AG04450 (cell line): ENCODE measurements around the gene RELA. TPM values are rescaled to one million over a fixed set of nuclear protein-coding genes. Genes with fewer than 3 reads are reported as not detected.

Experiments used
- CTCF ChIA-PET: fragments of 300-600, 350-600 bp; formaldehyde crosslinking; extraction: SDS; loops from one replicate; lab custom pipeline; 2022; ENCODE audit warnings: antibody characterized with exemption, inconsistent platforms; lab: Charles Lee
- POLR2A ChIA-PET: fragments of 350-600 bp; formaldehyde crosslinking; extraction: SDS; loops from one replicate; lab custom pipeline; 2021; ENCODE audit warnings: antibody characterized with exemption, inconsistent platforms; lab: Yijun Ruan, JAX
- DNase-seq: peaks from one replicate; pipeline ENCODE4 v3.0.0-alpha.2; 2011; ENCODE audit warnings: low read depth, low spot score
- H3K27ac ChIP-seq: one replicate; pipeline ENCODE4 v1.5.1; 2012; ENCODE audit warnings: low read depth, low read length, control low read depth
- H3K27me3 ChIP-seq: one replicate; pipeline ENCODE4 v1.6.0; 2012; ENCODE audit warnings: low read length; ENCODE audit not compliant: control insufficient read depth, insufficient read depth
- H3K4me3 ChIP-seq: 2 replicates; pipeline ENCODE4 v1.5.1; 2011; ENCODE audit warnings: mild to moderate bottlenecking, low read depth, low read length, control low read depth
- H3K9me3 ChIP-seq: 2 replicates; pipeline ENCODE4 v1.5.1; 2012; ENCODE audit warnings: low read length; ENCODE audit not compliant: control insufficient read depth, insufficient read depth
- polyA plus RNA-seq: library from polyadenylated mRNA; depleted of rRNA; stranded (reverse); fragments of >200 nt; gene quantifications from 2 replicates; pipeline ENCODE4 v1.2.3, GENCODE V29; 2011
- TF ChIP-seq, protein P1 (sequence below): IDR thresholded peaks from 2 replicates; pipeline ENCODE4 v1.5.1; 2011; ENCODE audit warnings: low read depth, low read length, control low read depth, inconsistent platforms

Gene RELA
- polyA plus RNA-seq, 1 experiment: 23.4 TPM

GRCh38 chr11:65637032-65637557, 25.6 kb downstream of the RELA start:
- H3K4me3 ChIP-seq: no peak overlapping the region
- TF ChIP-seq, protein P1, sequence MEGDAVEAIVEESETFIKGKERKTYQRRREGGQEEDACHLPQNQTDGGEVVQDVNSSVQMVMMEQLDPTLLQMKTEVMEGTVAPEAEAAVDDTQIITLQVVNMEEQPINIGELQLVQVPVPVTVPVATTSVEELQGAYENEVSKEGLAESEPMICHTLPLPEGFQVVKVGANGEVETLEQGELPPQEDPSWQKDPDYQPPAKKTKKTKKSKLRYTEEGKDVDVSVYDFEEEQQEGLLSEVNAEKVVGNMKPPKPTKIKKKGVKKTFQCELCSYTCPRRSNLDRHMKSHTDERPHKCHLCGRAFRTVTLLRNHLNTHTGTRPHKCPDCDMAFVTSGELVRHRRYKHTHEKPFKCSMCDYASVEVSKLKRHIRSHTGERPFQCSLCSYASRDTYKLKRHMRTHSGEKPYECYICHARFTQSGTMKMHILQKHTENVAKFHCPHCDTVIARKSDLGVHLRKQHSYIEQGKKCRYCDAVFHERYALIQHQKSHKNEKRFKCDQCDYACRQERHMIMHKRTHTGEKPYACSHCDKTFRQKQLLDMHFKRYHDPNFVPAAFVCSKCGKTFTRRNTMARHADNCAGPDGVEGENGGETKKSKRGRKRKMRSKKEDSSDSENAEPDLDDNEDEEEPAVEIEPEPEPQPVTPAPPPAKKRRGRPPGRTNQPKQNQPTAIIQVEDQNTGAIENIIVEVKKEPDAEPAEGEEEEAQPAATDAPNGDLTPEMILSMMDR: no peak
- no peaks in the 10 kb centered on the region for H3K27me3 ChIP-seq
- H3K27ac ChIP-seq: peak overlapping the region; percentile 47
- H3K9me3 ChIP-seq: no peaks in the 10 kb centered on the region; the same call in 1 of the 2 replicates
- ChIA-PET CTCF (interaction anchor here (0.6 to 1.2 kb wide), 3 partner anchors 12 to 251 kb away, joined by 3 to 5 read pairs (median 3); partner anchors contain the start of genes FIBP and RELA), POLR2A (interaction anchor here (0.6 to 2.6 kb wide), 9 partner anchors 10 to 1318 kb away, joined by 3 to 7 read pairs (median 4); partner anchors contain the start of genes PCNX3 and RELA)
- no peak for DNase-seq

- DNase-seq: no peak
- Histone ChIP-seq H3K4me3 (no peak overlapping the region), H3K27ac (no peak overlapping the region), H3K9me3 (no peaks in the 10 kb centered on the region; the same call in 1 of the 2 replicates), H3K27me3 (no peaks in the 10 kb centered on the region)
- POLR2A ChIA-PET: interaction anchor here (0.7 to 1.4 kb wide), 2 partner anchors 24 to 27 kb away, joined by 3 to 6 read pairs; partner anchors contain the start of gene RELA
- CTCF ChIA-PET: interaction anchor here (0.6 to 1.2 kb wide), 2 partner anchors 27 to 252 kb away, joined by 3 to 5 read pairs; partner anchors contain the start of genes FIBP and RELA
- TF ChIP-seq, protein P1: no peak
Observed at GRCh38 chr11:65636108-65637031, 26.3 kb downstream of the RELA start.

DNA sequence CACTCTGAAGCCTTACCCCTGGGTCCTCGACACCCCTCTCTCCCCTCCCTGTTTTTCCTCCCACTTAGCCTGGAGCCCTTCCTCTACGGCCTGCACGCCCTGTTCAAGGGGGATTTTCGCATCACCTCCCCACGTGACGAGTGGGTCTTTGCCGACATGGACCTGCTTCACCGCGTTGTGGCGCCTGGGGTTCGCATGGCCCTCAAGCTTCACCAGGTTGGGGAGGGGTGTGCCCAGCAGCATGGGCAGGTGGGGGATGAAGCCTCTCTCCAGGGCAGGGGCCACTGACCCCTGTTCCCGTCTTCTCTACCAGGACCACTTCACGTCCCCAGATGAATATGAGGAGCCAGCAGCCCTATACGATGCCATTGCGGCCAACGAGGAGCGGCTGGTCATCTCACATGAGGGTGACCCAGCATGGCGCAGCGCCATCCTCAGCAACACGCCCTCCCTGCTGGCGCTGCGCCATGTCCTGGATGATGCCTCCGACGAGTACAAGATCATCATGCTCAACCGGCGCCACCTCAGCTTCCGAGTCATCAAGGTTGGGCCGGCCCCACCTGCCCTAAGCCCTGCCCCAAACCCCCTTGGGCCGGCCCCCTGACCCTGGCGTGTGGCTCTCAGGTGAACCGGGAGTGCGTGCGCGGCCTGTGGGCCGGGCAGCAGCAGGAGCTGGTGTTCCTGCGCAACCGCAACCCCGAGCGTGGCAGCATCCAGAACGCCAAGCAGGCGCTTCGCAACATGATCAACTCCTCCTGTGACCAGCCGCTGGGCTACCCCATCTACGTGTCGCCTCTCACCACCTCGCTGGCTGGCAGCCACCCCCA, 27.6 kb downstream of the RELA start:
- H3K27me3 ChIP-seq: no peaks in the 10 kb centered on the region
- no peak overlapping the region for H3K27ac ChIP-seq
- TF ChIP-seq, protein P1: no peak
- ChIA-PET CTCF (no interaction called here), POLR2A (no interaction called here)
- no peaks in the 10 kb centered on the region; the same call in 1 of the 2 replicates for H3K9me3 ChIP-seq
- H3K4me3 ChIP-seq: no peak overlapping the region
- DNase-seq: no peak

GRCh38 chr11:65634440-65634839, 28.3 kb downstream of the RELA start:
- no peak overlapping the region for H3K4me3 ChIP-seq
- no peaks in the 10 kb centered on the region; the same call in 1 of the 2 replicates for H3K9me3 ChIP-seq
- no peaks in the 10 kb centered on the region for H3K27me3 ChIP-seq
- no peak for DNase-seq
- CTCF ChIA-PET: no interaction called here
- POLR2A ChIA-PET: no interaction called here
- TF ChIP-seq, protein P1: no peak
- no peak overlapping the region for H3K27ac ChIP-seq
